NCI-H524 (cell line): ENCODE measurements around the gene QRSL1.
"Not testable (repeated sequence)": the region's sequence is repeated elsewhere in the genome, so short reads cannot be mapped to it uniquely, and the experiment has no call there.

Experiments
- DNase-seq, 2 experiments: peaks; one replicate each; lab custom pipeline; 2025; lab: John Stamatoyannopoulos, UW

The QRSL1 gene

GRCh38 chr6:106623039-106623438, 6.3 kb upstream of the QRSL1 start:
- no peak for DNase-seq

GRCh38 chr6:106626485-106626884, 2.9 kb upstream of the QRSL1 start:
- peak; percentile 17 to 66 for DNase-seq

- not testable (repeated sequence) for DNase-seq
Observed at GRCh38 chr6:106627760-106628159, 1.6 kb upstream of the QRSL1 start.

- peak in 1 of 2 experiments; percentile 30 for DNase-seq
Observed at GRCh38 chr6:106628658-106629102, 698 bp upstream of the QRSL1 start.

GRCh38 chr6:106629859-106630163, 433 bp downstream of the QRSL1 start:
- DNase-seq = no peak

- DNase-seq = no peak
Observed at GRCh38 chr6:106630366-106630765, 988 bp downstream of the QRSL1 start.

- DNase-seq = no peak
Observed at GRCh38 chr6:106631346-106631745, 2.0 kb downstream of the QRSL1 start.

- no peak for DNase-seq
Observed at GRCh38 chr6:106634565-106634964, 5.2 kb downstream of the QRSL1 start.

GRCh38 chr6:106637051-106637716, 7.8 kb downstream of the QRSL1 start:
- no peak for DNase-seq

- DNase-seq = no peak
Observed at GRCh38 chr6:106637717-106638341, 8.5 kb downstream of the QRSL1 start.

- no peak for DNase-seq
Observed at GRCh38 chr6:106639812-106640211, 10.4 kb downstream of the QRSL1 start.

- no peak for DNase-seq
Observed at GRCh38 chr6:106642476-106642875, 13.1 kb downstream of the QRSL1 start.

- no peak for DNase-seq
Observed at GRCh38 chr6:106643061-106643460, 13.7 kb downstream of the QRSL1 start.

GRCh38 chr6:106648651-106649308, 19.4 kb downstream of the QRSL1 start:
- no peak for DNase-seq

GRCh38 chr6:106658469-106658868, 29.1 kb downstream of the QRSL1 start:
- no peak for DNase-seq

- no peak for DNase-seq
Observed at GRCh38 chr6:106659859-106660258, 30.5 kb downstream of the QRSL1 start.

- DNase-seq = no peak
Observed at GRCh38 chr6:106662458-106662857, 33.1 kb downstream of the QRSL1 start.

GRCh38 chr6:106666282-106667021, 37.1 kb downstream of the QRSL1 start:
- DNase-seq = no peak

- no peak for DNase-seq
Observed at GRCh38 chr6:106667022-106667402, 37.6 kb downstream of the QRSL1 start.

- DNase-seq = no peak
Observed at GRCh38 chr6:106670236-106670635, 40.9 kb downstream of the QRSL1 start.

GRCh38 chr6:106671651-106672050, 42.3 kb downstream of the QRSL1 start:
- no peak for DNase-seq

GRCh38 chr6:106674541-106675229, 45.3 kb downstream of the QRSL1 start:
- DNase-seq = no peak
